Endothelial cell (in vitro differentiated cells): ENCODE measurements around the gene UTY. TPM values are rescaled to one million over a fixed set of nuclear protein-coding genes. Genes with fewer than 3 reads are reported as not detected.

ENCODE experiments used
- DNase-seq: peaks from one replicate; pipeline ENCODE4 v3.0.0; 2021; ENCODE audit warnings: low spot score
- H3K27ac Mint-ChIP-seq: one replicate; pipeline ENCODE4 v1.8.0; 2021; ENCODE audit warnings: mixed read lengths, inconsistent platforms; ENCODE audit not compliant: unreplicated experiment
- H3K27me3 Mint-ChIP-seq: one replicate; pipeline ENCODE4 v1.8.0; 2021; ENCODE audit warnings: mild to moderate bottlenecking, moderate library complexity, mixed read lengths, inconsistent platforms; ENCODE audit not compliant: unreplicated experiment
- H3K36me3 Mint-ChIP-seq: one replicate; pipeline ENCODE4 v1.8.0; 2021; ENCODE audit warnings: mild to moderate bottlenecking, low read depth, mixed read lengths, inconsistent platforms; ENCODE audit not compliant: unreplicated experiment
- H3K4me1 Mint-ChIP-seq: one replicate; pipeline ENCODE4 v1.8.0; 2021; ENCODE audit warnings: mild to moderate bottlenecking, mixed read lengths, inconsistent platforms; ENCODE audit not compliant: unreplicated experiment
- H3K4me3 Mint-ChIP-seq: one replicate; pipeline ENCODE4 v1.8.0; 2021; ENCODE audit warnings: mild to moderate bottlenecking, mixed read lengths, inconsistent platforms; ENCODE audit not compliant: unreplicated experiment
- H3K9me3 Mint-ChIP-seq: one replicate; pipeline ENCODE4 v1.8.0; 2021; ENCODE audit warnings: mixed read lengths, inconsistent platforms; ENCODE audit not compliant: unreplicated experiment
- total RNA-seq: library from RNA; stranded (reverse); fragmentation: NEBNext Ultra II Directional; extraction: Animal tissue kit (Norgen Biotek cat#: 25700); gene quantifications from one replicate; pipeline ENCODE4 v1.2.1, GENCODE V29; 2021; ENCODE audit not compliant: unreplicated experiment
- TF ChIP-seq, protein P1 (sequence below): fragments of 200-600 bp; sonication (generic); IDR thresholded peaks from one replicate; pipeline ENCODE4 v1.5.0; 2021; ENCODE audit warnings: antibody characterized with exemption; ENCODE audit not compliant: unreplicated experiment

UTY gene
- total RNA-seq, 1 donor from 2014 or later = 36.0 TPM

DNA sequence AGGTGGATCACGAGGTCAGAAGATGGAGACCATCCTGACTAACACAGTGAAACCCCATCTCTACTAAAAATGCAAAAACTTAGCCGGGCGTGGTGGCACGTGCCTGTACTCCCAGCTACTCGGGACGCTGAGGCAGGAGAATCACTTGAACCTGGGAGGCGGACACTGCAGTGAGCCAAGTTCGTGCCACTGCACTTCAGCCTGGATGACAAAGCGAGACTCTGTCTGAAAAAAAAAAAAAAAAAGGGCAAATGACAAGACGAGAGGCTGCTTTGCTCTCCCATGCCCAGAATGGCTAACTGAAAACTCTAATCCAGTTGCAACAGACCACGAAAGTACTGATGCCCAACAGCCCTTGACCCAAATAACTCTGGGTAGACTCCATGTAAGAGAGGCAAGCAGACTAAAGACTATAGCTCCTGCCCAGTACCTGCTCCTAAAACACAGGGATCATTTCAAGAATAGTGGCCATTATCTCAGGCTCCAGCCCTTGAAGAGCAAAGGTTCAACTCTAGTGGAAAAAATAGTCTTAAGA is 29.2 kb downstream of the UTY start:
- peaks cover 7% of the 10 kb centered on the region for H3K4me1 Mint-ChIP-seq
- no peak overlapping the region for H3K27ac Mint-ChIP-seq
- TF ChIP-seq, protein P1, sequence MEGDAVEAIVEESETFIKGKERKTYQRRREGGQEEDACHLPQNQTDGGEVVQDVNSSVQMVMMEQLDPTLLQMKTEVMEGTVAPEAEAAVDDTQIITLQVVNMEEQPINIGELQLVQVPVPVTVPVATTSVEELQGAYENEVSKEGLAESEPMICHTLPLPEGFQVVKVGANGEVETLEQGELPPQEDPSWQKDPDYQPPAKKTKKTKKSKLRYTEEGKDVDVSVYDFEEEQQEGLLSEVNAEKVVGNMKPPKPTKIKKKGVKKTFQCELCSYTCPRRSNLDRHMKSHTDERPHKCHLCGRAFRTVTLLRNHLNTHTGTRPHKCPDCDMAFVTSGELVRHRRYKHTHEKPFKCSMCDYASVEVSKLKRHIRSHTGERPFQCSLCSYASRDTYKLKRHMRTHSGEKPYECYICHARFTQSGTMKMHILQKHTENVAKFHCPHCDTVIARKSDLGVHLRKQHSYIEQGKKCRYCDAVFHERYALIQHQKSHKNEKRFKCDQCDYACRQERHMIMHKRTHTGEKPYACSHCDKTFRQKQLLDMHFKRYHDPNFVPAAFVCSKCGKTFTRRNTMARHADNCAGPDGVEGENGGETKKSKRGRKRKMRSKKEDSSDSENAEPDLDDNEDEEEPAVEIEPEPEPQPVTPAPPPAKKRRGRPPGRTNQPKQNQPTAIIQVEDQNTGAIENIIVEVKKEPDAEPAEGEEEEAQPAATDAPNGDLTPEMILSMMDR = no peak
- no peaks in the 10 kb centered on the region for H3K27me3 Mint-ChIP-seq
- H3K9me3 Mint-ChIP-seq = no peaks in the 10 kb centered on the region
- no peaks in the 10 kb centered on the region for H3K36me3 Mint-ChIP-seq
- DNase-seq = no peak
- no peak overlapping the region for H3K4me3 Mint-ChIP-seq

DNA sequence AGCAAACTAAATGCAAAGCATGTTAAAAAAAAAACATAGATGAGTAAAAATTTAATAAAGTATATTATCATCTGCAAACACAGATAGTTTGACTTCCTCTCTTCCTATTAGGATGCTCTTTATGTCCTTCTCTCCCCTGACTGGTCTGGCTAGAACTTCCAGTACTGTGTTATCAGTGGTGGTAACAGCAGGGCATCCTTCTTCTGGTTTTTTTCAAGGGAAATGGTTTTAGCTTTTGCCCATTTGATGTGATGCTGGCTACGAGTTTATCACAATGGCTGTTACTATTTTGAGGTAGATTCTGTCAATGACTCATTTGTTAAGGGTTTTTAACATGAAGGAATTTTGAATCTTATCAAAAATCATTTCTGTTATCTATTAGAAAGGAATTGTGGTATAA is 34.3 kb downstream of the UTY start:
- no peak for DNase-seq
- H3K9me3 Mint-ChIP-seq = no peaks in the 10 kb centered on the region
- H3K27me3 Mint-ChIP-seq = no peaks in the 10 kb centered on the region
- H3K36me3 Mint-ChIP-seq = peaks cover 8% of the 10 kb centered on the region
- TF ChIP-seq, protein P1 = no peak
- H3K4me3 Mint-ChIP-seq = no peak overlapping the region
- no peak overlapping the region for H3K27ac Mint-ChIP-seq
- peaks cover 8% of the 10 kb centered on the region for H3K4me1 Mint-ChIP-seq

DNA sequence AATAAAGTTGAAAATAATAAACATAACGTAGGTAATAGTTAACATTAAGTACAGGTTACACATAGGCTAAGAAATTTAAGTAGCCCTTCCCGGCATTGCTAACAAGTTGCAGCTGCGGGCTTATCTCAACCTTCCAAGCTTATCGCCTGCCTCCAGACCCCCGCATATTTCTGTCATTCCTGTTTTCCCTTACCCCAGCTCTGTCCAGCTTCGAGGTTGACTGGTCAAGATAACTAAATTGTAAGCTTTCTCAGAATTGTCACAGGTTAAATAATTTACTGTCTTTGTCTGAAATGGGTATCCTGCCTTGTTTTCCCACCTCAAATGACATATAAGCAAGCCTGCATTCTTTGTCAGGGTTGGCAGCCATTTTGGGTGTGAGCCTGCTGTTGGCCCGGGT is 36.7 kb downstream of the UTY start:
- Mint-ChIP-seq H3K36me3 (peaks cover 8% of the 10 kb centered on the region), H3K27me3 (no peaks in the 10 kb centered on the region), H3K27ac (peak overlapping the region; percentile 24), H3K4me1 (peaks cover 14% of the 10 kb centered on the region), H3K9me3 (no peaks in the 10 kb centered on the region), H3K4me3 (no peak overlapping the region)
- no peak for DNase-seq
- TF ChIP-seq, protein P1 = no peak

DNA sequence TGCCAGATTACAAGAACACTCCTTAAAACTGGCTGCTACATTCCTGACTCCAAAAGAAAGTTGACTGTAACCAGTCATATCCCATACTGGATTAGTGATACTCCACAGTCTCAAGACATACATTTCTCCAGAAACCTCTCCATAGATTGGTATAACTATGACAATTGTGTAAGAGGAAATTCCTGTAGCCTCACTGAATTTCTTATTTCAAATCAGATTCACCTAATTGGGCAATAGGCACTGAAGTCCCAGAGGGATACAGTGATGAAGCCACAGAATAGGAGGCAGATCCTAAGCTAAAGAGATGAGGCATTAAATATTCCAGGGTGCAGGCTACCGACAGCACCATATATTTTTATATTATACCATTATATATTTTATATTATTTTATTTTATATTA is 39.0 kb downstream of the UTY start:
- Mint-ChIP-seq H3K27ac (no peak overlapping the region), H3K9me3 (no peaks in the 10 kb centered on the region), H3K4me1 (peaks cover 30% of the 10 kb centered on the region), H3K27me3 (no peaks in the 10 kb centered on the region), H3K4me3 (no peak overlapping the region), H3K36me3 (peaks cover 8% of the 10 kb centered on the region)
- DNase-seq = no peak
- TF ChIP-seq, protein P1 = no peak

DNA sequence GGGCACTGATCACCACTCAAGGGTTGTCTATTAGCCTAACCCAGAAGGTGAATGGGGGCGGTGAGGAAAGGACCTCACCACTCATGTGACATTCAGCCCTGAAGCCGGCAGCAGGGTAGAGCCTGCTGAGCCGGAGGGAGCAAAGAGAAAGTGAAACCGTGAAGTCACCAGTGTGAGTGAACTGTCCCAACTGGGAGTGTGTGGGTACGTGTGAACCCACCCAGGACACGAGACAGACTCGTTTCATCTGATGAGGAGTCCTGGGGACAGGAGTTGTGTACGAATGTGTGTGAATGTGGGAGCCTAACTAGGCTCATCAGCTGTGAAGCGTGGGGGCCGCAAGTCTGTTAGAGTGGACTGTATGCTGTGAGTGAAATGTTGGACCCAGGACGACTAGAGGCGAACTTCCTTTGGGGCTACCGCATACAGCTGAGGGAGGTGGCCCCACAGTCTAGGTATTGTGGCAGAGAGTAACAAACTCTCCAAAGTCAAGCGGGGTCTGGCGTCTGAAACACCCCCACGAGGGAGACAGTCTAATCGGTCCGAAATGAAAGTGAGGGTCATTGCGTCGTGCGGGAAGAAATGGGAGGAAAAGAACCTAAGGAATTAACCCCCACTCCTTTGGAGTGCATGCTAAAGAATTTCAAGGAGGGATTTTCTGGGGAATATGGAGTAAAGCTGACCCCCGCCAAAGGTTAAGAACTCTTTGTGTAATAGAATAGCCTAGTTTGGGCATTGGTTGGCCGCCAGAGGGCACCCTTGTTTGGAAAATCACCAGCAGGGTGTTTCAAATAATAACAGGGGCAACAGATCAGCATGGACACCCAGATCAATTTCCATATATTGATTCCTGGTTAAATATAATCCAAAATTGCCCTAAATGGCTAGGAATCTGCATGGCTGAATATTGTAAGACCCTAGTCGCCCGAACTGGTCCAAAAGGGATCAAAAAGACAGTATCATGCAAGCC is 43.6 kb downstream of the UTY start:
- Mint-ChIP-seq H3K27me3 (no peaks in the 10 kb centered on the region), H3K27ac (peak overlapping the region; percentile 95), H3K36me3 (peaks cover 4% of the 10 kb centered on the region), H3K9me3 (no peaks in the 10 kb centered on the region), H3K4me1 (peaks cover 48% of the 10 kb centered on the region), H3K4me3 (peak overlapping the region; percentile 73)
- peak; percentile 59 for DNase-seq
- TF ChIP-seq, protein P1 = peak; percentile 17
